Measurements from ENCODE around the gene TMC6.
"Not testable (repeated sequence)": the region's sequence is repeated elsewhere in the genome, so short reads cannot be mapped to it uniquely, and the experiment has no call there.

The TMC6 gene, protein sequence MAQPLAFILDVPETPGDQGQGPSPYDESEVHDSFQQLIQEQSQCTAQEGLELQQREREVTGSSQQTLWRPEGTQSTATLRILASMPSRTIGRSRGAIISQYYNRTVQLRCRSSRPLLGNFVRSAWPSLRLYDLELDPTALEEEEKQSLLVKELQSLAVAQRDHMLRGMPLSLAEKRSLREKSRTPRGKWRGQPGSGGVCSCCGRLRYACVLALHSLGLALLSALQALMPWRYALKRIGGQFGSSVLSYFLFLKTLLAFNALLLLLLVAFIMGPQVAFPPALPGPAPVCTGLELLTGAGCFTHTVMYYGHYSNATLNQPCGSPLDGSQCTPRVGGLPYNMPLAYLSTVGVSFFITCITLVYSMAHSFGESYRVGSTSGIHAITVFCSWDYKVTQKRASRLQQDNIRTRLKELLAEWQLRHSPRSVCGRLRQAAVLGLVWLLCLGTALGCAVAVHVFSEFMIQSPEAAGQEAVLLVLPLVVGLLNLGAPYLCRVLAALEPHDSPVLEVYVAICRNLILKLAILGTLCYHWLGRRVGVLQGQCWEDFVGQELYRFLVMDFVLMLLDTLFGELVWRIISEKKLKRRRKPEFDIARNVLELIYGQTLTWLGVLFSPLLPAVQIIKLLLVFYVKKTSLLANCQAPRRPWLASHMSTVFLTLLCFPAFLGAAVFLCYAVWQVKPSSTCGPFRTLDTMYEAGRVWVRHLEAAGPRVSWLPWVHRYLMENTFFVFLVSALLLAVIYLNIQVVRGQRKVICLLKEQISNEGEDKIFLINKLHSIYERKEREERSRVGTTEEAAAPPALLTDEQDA

DNA sequence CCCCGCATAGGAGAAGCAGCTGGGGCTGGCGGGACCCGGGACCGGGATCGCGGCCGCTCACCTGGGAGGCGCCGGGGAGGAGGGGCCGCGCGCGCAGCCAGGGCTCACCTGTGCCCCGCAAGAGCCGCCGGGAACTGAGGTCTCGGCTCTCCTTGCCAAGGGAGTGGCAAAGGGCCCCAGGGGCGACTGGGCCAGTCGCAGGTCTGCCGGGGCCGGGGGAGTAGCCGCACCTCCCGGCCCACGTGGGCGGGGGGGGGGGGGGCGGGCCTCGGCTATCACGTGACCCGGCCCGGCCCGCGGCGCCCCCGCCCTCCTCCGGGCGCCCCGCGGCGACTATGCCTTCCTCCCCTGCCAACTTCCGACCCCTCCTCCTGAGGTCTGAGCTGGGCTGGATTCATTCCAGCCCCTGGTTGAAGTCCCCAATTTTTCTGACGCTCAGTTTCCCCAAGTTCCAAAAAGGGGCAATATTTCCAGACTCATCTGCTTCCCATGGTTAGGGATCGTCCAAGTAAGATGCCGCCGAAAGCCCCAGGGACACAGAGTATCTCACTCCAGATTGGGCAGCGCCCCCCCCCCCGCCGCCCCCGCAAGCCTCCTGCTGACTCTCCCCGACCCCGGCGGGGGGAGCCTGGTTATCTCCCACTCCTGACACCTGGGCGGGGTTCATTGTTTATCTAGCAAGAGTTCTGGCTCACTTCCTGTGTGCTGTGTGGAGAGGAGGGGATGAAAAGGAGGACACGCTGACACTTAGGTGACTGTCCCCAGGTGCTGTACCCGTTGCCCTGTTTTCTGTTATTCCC, at the start of gene TMC6:
TSS of gene TMC6 (minus strand) at position 205 of the 800 bp plus-strand sequence. CDS start 1,923 bp downstream, outside the sequence.
- DNase-seq (ENCODE audit: low read depth), result no peak

DNA sequence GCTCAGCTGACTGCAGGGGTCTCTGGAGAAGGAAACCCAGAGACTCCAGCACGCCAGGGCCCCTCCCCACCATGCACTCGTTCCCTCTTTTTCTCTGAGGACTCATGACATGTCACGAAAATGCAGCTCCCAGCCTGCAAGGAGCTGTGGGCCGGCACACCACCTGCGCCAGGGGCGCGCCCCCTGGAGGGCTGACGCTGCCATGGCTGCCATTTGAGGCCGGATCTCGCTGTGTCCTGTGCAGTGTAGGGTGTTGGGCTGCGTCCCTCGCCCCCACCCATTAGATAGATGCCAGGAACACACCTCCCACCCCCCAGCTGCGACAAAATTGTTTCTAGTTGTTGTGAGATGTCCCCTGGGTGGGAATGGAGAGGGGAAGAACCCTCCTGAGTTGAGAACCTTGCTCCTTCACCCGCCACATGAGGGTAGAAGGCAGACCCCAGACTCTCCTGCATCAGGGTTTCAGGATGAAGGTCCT, 48.0 kb upstream of the TMC6 start:
- DNase-seq (ENCODE audit: low read depth), result peak; percentile 61

DNA sequence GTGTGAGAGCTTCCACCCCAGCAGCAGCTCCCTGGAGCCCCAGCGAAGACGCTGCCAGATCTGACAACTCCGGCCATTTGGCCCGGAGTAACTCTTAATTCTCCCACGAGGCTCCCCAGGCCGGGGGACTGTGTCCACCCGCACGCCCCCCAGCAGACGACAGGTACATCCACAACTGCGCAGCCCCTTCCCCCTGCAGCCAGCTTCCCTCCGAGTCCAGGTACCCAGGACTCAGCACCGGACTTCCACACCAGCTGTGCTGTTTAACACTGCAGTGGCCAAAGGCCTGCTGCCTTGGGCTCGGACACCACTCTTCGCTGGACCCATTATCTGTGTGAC, 47.1 kb upstream of the TMC6 start:
- no peak for DNase-seq (ENCODE audit: low read depth)

DNA sequence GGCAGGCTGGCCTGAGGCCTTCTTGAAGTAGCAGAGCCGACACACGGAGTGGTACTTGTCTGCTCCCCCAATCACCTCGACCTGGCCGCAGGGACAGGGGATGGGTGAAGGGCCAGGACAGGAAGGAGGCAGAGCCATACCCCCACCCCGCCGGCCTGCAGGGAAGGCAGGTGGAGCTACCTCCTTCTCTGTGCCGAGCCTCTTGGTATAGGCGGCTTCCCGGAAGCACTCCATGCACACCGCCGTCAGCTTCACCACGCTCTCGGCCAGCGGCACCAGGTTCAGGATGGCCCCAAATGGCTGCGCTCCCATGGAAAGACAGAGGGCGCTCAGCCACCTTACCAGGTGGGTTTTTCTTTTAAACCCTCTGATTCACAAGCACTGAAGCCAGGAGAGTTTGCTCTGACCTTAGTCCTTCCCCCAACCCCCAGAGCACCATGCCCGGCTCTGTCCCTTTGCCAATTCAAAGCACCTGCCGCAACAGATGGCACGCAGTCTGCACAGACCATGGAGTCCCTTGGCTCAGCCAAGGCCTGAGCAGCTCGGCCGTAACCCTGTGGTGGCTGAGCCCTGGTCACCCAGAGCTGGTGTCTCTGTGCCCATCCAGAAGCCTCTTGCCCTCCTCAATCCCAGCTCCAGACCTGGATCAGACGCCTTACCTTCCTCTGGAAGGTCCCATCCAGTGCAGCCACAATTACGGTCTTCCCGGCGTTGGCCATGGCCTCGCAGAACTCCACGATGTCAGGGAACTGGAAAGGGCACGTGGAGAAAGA, 46.5 kb upstream of the TMC6 start:
- no peak for DNase-seq (ENCODE audit: low read depth)

DNA sequence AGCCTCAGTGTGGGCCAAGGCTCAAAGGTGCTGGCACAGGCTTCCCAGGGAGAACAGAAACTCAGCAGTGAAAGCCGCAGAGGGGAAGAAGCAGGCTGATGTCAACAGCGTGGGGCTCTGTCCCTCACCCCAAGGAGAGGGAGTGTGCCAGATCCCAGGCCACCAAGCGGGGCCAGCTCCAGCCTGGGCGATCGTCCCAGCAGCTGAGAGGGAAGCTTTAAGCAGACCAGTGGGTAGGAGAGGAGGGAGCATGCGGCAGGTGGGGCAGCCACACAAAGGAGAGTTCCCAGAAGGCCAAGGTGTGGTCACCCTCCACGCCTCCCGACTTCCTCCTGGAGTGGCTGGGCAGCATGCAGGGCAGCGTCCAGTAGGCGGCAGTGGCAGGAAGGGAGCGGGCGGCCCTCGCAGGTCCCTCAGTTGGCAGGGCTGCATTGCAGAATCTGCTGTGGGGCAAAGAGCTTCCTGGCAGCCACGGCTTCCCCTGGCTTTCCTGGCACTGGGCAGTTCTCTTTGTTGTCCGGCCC, 45.9 kb upstream of the TMC6 start:
- DNase-seq (ENCODE audit: low read depth), result no peak

DNA sequence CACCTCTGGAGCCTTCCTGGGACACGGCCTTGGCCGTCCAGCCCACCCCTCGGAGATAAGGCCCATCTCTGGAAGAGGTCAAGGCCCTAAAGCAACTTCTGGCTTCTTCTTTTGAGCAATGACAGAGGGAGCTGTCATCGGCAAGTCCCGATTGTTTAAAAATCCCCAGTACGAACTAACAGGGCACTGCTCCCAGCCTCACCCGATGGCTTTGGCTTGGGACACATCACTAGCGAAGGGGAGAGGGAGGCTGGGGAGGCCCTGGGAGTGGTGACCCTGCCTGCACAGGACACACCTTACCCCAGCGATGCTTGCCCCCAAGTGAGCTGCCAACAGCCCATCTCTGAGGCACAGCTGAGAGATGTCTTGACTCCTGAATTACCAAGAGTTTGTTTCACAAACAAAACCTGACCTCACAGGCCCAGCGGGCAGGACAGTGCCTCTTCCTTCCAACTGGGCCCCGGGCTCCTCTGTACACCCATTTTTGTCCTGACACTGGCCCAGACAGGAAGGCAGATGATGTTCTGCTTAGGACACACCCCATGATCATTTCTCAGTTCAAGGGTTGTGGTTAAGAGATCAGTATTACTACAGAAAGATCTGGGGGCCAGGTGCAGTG, 44.7 kb upstream of the TMC6 start:
- DNase-seq (ENCODE audit: low read depth), result no peak

DNA sequence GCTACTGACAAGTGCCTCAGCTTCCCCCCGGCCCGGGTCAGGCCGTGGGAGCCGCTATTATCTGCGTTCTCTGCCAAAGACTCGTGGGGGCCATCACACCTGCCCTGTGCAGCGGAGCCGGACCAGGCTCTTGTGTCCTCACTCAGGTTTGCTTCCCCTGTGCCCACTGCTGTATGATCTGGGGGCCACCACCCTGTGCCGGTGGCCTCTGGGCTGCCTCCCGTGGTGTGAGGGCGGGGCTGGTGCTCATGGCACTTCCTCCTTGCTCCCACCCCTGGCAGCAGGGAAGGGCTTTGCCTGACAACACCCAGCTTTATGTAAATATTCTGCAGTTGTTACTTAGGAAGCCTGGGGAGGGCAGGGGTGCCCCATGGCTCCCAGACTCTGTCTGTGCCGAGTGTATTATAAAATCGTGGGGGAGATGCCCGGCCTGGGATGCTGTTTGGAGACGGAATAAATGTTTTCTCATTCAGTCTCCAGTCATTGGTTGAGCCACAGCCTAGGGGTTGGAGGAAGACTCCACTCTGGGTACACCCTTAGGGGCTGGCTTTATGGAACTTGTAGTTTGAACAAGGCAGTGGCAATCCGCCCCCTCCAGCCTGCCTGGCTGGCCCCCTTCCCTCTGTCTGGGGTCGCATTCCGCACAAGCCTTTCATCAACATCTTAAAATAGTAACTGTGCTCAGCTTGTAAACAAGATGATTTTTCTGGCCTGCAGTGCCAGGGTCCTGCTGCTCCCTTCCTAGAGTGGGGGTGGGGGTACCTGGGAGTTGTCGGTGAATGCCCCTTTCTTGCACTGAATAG, 43.9 kb upstream of the TMC6 start:
- no peak for DNase-seq (ENCODE audit: low read depth)

DNA sequence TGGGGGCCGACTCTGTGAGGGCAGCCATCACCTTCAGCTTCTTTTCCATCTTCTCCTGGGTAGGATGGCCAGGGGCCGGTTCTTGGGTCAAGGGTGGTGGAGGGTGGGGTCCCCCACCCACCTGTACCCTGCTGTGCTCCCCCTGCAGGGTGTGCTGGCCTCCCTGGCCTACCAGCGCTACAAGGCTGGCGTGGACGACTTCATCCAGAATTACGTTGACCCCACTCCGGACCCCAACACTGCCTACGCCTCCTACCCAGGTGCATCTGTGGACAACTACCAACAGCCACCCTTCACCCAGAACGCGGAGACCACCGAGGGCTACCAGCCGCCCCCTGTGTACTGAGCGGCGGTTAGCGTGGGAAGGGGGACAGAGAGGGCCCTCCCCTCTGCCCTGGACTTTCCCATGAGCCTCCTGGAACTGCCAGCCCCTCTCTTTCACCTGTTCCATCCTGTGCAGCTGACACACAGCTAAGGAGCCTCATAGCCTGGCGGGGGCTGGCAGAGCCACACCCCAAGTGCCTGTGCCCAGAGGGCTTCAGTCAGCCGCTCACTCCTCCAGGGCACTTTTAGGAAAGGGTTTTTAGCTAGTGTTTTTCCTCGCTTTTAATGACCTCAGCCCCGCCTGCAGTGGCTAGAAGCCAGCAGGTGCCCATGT, 43.2 kb upstream of the TMC6 start:
- not testable (repeated sequence) for DNase-seq (ENCODE audit: low read depth)

DNA sequence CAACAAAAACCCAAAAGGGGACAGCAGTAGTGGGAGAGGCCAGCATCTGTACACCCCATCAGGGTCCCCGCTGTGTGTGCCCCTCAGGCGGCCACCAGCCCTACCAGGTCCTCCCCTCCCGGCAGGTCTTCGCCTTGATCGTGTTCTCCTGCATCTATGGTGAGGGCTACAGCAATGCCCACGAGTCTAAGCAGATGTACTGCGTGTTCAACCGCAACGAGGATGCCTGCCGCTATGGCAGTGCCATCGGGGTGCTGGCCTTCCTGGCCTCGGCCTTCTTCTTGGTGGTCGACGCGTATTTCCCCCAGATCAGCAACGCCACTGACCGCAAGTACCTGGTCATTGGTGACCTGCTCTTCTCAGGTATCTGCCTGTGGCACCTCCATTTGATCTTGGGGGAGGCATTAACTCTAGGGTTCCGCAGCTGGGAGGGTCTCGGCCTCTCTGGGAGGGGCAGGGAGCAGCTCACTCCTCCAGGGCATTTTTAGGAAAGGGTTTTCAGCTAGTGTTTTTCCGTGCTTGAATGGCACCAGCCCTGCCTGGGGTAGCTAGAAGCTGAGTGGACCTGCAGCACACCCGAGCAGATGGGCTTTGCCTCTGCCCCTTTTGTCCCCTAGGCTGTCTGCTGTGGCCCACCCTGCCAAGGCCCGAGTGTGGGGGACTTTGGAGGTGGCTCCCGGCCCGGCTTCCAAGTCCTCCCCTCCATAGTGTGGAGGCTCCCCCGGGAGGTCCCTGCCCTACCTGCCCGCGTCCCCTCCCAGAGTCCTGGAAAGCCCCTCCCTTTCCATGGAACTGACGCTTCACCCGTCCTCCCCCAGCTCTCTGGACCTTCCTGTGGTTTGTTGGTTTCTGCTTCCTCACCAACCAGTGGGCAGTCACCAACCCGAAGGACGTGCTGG, 42.4 kb upstream of the TMC6 start:
- DNase-seq (ENCODE audit: low read depth), result no peak

DNA sequence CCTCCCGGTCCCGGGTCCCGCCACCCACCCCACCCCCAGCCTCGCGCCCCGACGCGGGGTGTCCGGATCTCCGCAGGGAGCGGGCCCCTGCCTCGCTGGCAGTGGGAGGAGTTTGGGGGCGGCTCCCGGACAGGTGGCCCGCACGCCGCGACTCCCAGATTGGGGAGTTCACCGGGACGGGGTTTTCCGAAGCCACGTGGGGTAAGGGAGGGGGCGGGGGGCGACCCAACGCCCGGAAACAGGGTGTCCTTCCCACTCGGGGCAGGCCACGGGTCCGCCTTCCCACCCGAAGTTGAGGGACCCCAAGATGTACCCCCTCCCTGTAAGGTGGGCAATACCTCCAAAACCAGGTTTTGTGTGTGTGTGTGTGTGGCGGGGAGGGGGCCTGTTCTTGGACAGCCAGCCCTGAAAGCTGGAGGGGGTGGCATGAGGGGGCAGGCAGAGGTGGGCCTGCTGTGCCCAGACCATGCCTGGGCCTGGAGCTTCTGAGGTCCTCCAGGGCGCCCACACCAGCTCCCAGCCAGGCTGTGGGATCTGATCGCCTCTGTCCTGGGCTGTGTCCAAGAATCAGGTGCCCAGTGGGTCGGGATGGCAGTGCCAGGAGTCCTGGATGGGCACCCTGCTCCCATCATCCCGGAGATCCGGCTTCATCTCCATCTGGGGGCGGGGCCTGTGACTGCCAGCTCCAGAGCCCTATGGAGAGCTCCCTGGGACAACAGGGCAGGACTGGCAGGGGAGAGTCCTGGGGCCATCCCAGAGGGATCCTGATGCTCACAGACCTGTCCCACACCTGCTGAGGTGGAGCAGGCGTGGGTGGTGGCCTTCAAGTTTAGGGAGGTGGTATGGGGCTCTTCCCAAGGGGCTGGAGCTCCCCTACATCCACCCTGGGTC, 40.6 kb upstream of the TMC6 start:
- peak; percentile 51 for DNase-seq (ENCODE audit: low read depth)

DNA sequence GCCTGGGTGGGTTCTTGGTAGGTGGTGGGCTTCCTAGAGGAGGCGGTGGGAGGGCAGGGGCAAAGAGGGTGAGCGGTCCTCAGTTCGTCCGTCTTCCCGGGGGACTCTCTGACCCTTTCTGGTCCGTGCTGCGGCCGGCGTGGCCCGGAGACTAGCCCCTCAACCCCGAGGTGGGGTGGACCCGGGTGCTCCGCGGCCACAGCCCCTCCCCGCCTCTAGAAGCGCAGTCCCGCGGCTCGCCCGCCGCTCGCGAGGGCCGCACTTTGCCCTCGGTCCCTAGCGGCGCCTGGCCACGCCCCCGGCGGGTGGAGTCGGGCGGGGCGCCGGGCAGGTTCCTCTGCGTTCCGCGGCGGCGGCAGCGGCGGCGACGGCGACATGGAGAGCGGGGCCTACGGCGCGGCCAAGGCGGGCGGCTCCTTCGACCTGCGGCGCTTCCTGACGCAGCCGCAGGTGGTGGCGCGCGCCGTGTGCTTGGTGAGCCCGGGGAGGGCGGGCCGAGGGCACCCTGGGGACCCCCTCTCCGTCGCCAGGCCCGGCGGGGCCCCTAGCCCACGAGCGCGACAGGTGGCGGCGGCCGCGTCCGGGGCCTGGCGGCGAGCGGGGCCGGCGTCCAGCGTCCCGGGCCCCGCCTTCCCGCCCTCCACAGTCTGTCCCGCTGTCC, 39.8 kb upstream of the TMC6 start, which contains the start of gene SYNGR2:
TSS of gene SYNGR2 (plus strand) at position 340 of the 661 bp plus-strand sequence. CDS start at position 376, 36 bp downstream.
- DNase-seq (ENCODE audit: low read depth), result peak; percentile 75

DNA sequence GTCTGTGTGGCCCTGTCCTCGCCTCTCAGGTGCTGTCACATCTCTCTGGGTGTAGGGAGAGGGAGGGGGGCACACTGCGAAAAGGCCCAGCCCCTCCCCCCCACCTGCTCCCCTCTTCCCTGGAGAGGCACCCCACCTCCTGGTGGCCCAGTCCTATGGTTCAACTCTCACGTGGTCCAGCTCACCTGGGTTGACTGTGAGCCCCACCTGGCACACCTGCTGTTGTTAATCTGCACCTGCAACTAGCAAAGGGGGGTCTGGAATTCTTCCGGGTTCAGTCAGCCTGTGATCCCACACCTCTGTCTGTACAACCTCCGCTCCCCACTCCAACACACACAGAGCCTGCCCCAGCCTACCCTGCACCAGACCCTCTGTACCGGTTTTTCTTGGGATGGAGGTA, 37.9 kb upstream of the TMC6 start:
- DNase-seq (ENCODE audit: low read depth), result no peak

DNA sequence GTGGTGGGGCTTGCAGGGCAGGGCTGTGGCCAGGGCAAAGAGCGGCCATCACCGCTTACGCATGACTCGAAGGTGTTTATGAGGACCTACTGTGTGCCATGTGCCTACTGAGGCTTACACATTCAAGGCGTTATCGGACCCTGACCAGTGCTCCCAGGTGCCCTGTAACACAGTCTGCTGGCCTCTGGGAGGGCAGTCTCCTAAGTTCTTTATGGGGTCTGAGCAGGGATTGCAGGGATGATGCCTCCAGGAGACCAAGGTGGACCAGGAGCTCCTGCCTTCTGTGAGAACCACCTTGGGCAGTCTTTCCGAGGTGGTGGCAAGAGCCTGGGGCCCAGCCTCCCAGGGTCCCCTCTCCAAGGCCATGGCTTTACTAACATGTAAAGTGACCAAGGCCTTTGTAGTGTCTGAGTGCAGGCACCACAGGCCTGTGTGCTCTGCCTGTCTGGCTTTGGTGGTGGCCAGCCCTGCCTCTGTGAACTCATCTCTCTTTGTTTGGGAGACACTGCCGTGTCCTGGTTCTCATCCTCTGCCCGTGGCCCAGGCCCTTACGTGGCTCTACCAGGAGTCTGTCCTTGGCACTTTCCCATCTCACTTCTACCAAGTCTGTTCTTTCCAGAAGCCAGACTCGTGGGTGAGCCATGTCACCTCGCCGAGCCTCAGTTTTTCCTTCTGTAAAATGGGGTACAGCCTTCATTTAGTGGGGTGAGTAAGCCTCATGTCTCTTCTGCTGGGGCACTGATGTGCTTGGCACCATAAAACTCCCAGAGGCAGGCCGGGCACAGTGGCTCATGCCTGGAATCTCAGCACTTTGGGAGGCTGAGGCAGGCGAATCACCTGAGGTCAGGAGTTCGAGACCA, 36.4 kb upstream of the TMC6 start:
- no peak for DNase-seq (ENCODE audit: low read depth)

DNA sequence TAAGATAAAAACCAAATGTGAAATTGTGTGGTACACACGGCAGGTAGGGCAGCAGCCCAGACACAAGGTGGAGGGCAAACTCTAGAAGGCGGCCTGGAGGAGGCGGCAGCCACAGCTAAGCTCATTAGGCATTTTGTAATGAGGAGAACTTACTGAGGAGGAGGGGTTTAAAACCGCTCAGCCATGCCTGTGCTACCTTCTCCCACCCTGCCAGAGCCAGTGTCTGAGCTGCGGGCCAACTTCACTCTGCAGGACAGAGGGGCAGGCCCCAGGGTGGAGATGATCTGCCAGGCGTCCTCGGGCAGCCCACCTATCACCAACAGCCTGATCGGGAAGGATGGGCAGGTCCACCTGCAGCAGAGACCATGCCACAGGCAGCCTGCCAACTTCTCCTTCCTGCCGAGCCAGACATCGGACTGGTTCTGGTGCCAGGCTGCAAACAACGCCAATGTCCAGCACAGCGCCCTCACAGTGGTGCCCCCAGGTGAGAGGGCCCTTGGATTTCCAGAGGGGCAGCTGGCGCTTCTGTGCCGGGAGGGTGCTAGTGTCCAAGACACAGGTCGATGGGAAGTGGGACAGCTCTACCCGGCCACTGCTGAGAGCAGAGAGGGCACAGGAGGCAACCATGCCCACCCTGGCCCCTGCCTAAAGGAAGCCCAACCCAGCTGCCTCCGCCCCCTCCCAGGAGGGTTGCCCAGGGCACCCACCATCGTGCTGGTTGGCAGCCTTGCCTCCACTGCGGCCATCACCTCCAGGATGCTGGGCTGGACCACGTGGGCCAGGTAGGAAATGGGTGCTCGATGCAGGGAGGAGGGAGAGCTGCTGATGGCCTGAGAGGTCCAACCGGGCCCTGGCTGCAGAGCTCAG, 35.6 kb upstream of the TMC6 start:
- DNase-seq (ENCODE audit: low read depth), result no peak

Data from stimulated activated CD8-positive, alpha-beta memory T cell treated with anti-CD3 and anti-CD28 coated beads, Interleukin-4, amount 100 ng/mL, for 24 hours (primary cell).